DMS153 (cell line): ENCODE data around the gene NTRK3.
"Not testable (repeated sequence)": the region's sequence is repeated elsewhere in the genome, so short reads cannot be mapped to it uniquely, and the experiment has no call there.

ENCODE experiments used
- DNase-seq: peaks from one replicate; lab custom pipeline; 2025; lab: John Stamatoyannopoulos, UW

Gene NTRK3

DNA sequence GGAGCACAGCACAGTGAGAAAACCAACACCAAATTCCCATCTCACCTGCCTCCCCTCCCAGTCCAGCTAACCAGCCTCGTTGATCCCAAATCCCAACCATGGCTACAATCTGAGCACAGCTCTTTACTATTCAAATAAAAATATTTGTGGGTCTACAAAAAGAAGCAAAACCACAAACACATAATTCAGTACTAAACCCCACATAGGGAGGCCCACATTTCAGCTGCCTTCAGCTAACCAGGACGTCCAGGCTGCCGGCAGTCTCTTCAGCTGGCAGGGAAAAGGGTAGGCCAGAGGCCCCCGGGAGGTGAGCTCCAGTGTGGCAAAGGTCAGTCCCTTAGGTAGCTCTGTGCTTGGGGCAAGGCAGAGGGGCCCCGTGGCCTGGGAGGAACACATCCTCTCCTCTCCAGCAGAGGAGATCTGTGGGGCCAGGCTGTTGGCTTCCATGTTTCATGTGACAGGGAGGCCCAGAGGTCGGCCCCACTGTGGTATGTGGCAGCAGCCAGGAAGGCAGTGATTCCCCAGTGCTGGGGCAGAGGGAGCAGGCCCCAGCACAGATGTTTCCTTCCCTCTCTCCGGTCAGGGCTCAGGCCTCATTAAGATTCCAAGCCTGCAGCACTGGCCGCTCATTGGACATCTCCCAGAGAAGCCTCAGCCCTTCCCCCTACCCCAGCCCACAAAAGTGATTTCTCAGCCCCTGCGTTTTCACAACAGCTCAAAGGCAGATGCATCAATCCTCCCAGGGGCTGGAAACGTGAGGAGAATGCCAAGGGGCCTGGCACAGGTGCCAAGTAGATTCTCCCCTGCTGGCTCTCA, 381.4 kb downstream of the NTRK3 start:
- DNase-seq = no peak

GRCh38 chr15:87873516-87873915, 383.0 kb downstream of the NTRK3 start:
- DNase-seq = no peak

- DNase-seq = no peak
Measured at GRCh38 chr15:87871731-87872320, 384.7 kb downstream of the NTRK3 start.

DNA sequence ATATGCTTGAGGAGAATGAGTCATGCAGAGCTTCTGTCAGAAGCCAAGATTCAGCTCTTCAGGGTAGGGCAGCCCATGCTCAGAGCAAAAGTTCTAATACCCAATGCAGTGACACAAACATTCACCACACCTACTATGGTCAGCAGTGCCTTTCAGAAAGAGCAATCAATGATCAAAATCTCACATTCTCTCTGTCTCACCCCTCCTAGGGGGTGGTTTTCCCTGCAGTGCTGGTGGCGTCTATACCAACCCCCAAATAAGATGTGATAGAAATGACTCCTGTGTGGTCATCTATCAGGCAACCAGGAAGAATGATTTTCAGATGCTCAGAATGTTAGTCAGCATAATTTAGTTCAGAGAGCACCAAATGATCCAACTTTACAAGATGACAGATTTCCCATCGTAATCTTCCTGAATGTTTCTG, 385.3 kb downstream of the NTRK3 start:
- no peak for DNase-seq

GRCh38 chr15:87866961-87867360, 389.6 kb downstream of the NTRK3 start:
- DNase-seq = no peak

DNA sequence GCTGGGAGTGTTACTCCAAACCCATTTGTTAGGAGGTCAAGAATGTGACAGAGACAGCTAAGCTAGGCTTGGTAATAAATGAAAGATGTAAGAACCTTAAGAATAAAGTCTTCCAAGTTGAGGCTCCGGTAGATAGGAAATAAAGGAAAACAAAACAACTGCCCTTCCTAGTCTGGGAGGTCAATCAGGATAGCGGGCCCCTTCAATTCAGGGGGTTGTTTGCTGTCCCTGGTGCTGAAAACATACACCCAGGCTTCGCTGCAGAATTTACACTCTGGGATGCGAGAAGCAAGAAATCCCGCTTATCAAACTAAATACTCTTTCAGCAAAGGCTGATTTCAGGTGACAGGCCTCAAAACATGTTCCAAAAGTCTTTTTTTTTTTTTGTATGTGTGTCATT, 393.4 kb downstream of the NTRK3 start:
- no peak for DNase-seq

- no peak for DNase-seq
Measured at GRCh38 chr15:87860743-87861142, 395.8 kb downstream of the NTRK3 start.

GRCh38 chr15:87858651-87859050, 397.9 kb downstream of the NTRK3 start:
- no peak for DNase-seq

DNA sequence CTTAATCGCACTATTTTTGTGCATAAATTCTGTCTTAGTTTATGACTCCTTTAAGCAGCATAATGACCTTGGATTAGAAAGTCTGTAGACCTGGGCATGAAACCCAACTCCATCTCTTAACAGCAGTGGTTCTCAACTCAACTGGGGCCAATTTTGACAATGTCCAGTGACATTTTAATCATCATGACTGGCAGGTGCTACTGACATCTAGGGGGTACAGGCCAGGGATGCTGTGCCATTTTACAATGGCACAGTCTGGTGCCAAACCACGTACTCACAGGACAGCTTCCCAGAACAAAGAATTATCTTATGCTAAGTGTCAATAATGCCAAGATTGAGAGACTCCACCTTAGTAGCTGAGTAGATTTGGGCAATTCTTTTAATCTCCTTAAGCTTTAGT, 405.0 kb downstream of the NTRK3 start:
- DNase-seq = no peak

DNA sequence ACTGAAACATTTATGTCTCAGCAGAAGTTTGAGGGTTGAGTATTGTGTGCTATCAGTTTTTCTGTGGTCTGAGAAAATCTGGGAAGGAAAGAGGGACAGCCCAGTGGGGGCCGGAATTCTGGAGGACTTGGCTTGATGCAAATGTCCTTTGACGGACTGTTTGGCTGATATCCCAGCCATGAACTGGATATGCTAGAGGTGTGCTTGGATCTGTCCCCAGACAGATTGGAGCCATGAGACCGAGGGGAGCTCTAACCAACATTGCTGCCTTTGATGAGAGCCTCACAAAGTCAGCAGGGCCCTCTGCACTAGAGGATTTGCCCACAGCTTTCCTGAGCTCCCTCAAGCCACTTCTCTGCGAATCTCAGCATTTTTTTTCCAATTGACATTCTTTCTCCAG, 405.6 kb downstream of the NTRK3 start:
- no peak for DNase-seq

GRCh38 chr15:87849181-87849580, 407.4 kb downstream of the NTRK3 start:
- no peak for DNase-seq

- DNase-seq = no peak
Measured at GRCh38 chr15:87848012-87848411, 408.5 kb downstream of the NTRK3 start.

GRCh38 chr15:87846746-87847145, 409.8 kb downstream of the NTRK3 start:
- DNase-seq = no peak

- no peak for DNase-seq
Measured at GRCh38 chr15:87843312-87843711, 413.2 kb downstream of the NTRK3 start.

DNA sequence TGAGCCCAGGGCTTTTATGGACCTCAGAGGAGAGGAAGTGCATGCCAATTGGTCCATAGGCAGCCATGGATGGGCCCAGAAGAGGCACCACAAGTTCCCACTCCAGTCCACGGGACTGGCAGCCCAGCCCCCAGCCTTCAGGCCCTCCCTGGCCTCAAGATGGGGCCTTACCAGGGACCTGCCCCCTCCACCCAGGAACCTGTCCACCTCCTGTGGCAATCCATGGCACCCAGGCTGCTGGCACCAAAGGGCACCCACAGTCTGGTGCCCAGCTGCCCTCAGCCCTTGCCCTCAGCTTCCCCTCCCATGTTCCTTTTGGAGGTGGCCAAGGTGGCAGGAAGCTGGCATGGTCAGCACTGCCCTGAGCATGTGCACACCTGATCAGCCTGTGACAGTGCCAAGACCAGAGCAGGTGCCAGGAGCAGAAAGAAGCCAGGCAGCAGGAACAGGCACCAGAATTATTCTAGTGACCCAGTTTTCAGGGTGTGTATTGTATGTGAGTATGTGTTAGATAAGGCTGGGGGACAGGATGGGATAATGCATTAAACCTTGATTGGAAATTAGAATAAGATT, 415.0 kb downstream of the NTRK3 start:
- DNase-seq = no peak

DNA sequence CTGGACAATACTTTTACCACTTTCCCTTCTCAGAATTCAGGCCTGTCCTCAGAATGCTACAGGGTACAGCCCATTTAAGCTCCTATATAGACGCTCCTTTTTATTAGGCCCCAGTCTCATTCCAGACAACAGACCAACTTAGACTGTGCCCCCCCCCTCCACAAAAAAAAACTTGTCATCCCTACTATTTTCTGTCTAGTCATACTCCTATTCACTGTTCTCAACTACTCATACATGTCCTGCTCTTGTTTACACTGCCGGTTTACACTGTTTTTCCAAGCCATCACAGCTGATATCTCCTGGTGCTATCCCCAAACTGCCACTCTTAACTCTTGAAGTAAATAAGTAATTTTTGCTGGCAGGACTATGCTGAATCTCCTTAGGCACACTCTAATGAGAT, 420.7 kb downstream of the NTRK3 start:
- not testable (repeated sequence) for DNase-seq

GRCh38 chr15:87833333-87833732, 423.2 kb downstream of the NTRK3 start:
- DNase-seq = not testable (repeated sequence)

- no peak for DNase-seq
Measured at GRCh38 chr15:87829332-87830050, 427.0 kb downstream of the NTRK3 start.

DNA sequence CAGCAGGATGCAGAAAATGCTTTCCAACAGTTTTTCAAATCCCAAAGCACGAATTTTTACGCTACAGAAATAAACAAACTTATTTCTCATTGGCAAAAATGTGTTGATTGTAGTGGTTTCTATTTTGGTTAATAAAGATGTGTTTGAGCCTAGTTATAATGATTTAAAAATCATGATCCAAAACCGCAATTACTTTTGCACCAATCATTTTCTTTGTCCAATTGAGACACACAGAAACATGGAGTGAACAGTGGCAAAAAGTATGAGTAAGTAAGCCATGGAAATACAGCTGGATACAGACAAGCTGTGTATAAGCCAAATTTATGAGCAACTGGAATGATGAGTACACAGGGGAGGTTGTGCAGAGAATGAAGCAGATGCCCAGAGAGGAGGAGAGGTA, 427.9 kb downstream of the NTRK3 start:
- DNase-seq = no peak

DNA sequence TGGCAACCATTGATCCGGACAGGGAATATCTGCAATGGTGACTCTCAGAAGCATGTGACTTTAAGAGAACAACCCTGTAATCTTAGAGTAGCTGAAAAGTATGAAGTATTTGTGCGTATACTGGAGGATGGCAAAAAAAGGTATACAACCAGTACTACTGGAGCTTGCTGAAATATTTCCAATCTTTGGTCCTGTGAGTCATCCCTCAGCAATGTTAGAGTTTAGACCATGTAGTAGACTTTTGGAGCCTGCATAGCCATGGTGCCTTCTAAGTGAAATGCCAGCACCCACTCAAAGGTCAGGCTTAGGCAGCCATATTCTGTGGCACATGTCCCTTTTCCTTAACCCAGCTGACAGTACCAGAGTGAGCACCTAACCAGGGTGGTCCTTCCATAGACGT, 429.4 kb downstream of the NTRK3 start:
- DNase-seq = no peak

- DNase-seq = no peak
Measured at GRCh38 chr15:87826119-87826747, 430.3 kb downstream of the NTRK3 start.

- DNase-seq = no peak
Measured at GRCh38 chr15:87818756-87819155, 437.8 kb downstream of the NTRK3 start.
